Posterior cingulate gyrus (tissue), 11 donors: ENCODE measurements around the gene ETV6.
A peak's percentile ranks its signal among the peaks of the same experiment; 100 is the strongest.

Experiments
- DNase-seq, 10 donors: peaks; one replicate each; pipeline versions ENCODE4 v3.0.0 to v3.0.0-alpha.2; 2020 to 2021; ENCODE audit warnings: mixed read lengths in 3 of 10
- intact Hi-C: fragments of 100-400 bp; cut with DNase I; formaldehyde crosslinking; loops from one replicate; pipeline ENCODE4 v1.15.1; 2023

ETV6 gene

DNA sequence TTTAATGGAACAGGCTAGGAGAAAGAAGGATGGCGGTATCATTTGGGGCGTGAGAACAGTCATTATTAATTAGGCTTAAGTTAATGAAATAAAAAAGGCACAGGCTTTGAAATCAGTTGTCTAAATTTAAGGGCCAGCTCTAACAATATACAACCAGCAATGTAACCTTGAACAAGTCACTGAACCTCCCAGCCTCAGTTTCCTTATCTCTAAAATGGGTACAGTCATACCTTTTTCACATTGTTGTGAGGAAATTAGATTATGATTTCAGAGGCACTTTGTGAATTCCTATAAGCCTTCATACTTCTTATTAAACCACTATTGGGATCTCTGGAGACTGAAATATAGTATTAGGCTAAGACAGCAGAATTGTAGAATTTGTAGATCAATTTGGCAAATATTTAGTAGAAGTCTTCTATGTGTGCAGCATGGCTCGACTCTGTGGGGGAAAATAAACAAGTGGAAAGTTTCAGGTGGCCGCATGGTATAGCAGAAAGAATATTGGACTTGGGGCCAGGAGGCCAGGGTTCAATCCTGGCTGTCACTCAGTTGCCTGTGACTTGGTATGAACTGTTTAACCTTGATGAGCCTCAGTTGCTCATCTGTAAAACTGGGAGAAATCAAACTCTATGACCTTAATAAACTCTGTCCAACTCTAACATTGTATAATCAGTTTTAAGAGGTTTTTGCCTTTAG is 117.7 kb downstream of the ETV6 start:
- intact Hi-C loops = no loop called here
- no peak for DNase-seq

DNA sequence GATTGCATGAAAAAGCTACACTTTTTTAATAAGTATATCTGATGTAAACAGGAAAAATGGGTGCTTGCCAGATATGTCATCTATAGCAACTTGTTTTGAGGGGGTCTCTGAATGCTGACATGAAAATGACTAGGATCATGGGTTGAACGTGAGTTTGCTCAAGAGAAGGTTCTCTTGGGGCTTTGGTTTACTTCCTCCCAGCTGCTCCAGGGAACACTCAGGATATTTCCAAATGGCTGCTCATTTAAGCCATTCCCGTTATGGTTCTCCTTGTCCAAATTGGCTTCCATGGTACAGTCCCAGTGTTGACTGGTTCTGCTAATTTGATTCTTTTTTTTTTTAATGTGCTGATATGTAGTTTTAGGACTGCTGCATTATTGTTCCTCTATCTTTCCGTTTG is 118.3 kb downstream of the ETV6 start:
- intact Hi-C loops = no loop called here
- no peak for DNase-seq

DNA sequence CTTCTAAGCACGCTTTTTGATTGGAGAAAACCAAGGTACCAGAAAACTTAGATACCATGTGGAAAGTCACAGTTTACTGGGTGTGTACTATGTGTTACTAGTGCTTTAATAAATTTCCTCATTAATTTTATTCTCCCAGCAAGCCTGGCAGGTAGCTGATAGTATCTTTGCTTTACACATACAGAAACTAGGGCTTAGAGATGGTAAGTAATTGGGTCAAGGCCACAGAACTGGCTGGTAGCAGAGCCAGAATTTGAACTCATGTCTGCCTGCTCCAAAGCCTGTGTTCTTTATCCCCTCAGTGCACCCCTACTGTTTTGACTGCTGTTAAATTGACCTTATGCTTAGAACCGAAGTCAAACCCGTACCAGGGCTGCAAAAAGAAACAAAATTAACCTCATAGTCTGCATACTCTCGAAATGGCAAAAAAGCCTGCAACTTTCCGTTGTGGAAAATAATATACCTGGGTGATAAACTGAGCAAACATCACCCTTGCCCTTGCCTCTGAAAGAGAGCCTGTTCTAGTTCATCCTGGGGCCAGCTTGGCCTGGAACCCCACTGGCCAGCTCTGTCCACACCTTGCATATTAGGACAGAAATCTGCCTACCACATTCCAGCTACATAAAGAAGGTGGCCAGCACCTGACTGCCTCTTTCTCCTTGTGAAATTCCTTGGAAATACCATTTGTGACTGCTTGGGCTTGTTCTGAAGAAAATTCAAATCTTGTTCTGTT is 118.9 kb downstream of the ETV6 start:
- intact Hi-C loops = no loop called here
- DNase-seq = no peak

DNA sequence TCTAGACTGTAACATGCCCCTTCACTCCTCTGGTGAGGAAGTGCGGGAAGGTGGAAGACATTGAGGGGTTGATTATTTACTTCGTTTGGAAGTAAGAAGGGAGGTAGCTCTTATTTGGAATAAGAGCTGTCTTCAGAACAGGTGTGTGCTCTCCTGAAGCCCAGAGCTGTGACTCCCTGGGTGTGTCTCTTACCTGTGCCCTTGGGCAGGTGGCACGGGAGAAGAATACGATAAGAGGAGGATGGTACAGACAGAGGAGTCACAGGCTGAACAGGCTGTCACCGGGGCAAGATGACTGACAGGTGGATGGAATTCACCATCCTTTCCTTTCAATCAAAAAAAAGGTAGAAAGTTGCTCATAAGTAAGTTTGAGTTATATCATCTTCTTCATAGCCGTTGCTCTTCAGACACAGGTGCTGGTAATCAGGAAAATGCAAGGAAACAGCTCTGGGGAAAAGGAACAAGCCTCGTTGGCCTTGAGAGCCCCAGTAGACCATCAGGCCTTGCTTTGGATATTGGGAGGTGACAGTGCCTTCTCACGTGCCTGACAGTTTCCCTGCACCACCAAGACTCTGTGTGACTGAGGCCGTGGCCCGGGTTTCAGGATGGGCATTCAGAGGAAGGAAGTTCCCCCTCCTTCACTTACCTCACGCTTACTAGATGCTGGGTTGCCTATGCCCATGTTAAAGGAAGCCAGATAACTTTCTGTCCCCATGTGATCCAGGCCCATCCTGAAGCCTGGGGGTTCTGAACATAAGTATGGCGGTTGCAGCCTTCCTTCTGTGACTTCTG is 120.4 kb downstream of the ETV6 start:
- intact Hi-C loops = no loop called here
- no peak for DNase-seq

DNA sequence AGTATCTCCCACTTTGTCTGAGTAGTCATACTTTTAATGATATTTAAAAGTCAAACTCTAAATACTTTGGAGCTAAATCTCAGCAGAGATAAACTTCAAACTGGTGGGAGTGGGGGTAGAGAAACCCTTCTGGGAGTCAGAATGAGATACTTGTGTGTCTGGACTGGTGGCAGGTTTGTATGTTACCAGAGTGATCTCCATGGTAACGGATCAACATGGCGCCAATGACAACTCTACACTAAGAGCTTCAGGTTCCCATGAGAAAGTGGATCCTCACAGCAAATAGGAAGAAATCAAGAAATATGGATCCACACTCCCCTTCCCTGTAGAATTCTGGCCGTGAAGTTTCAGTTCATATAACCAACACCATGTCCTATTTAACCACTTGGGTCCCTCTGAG is 121.9 kb downstream of the ETV6 start:
- no peak for DNase-seq
- intact Hi-C loops = no loop called here

DNA sequence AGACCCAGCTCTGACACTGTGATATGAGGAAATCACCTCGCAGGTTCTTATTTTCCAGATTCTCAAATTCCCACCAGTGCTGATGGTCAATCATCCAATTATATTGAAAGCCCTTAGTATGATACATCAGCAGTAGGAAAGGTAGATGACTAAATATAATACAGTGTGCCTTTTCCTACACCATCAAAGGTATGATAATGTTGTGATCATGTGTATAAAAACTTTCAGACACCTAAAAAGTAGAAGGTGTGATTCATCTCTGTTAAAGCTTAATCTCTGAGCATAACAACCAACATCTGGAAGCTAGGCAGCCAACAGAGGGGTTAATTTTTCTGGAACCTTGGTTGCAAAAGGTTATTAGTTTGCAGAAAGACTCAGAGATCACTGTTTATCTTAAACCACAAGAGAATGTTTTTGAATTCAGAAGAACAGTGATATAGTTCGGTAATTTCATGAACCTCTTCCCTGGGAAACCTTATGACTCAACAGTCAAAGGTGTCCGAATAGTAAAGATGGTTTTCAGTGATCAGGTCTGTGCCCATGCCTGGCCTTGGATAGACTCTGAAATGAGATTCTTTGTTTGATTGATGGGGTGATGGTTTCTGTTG is 122.5 kb downstream of the ETV6 start:
- intact Hi-C loops = no loop called here
- DNase-seq = no peak

DNA sequence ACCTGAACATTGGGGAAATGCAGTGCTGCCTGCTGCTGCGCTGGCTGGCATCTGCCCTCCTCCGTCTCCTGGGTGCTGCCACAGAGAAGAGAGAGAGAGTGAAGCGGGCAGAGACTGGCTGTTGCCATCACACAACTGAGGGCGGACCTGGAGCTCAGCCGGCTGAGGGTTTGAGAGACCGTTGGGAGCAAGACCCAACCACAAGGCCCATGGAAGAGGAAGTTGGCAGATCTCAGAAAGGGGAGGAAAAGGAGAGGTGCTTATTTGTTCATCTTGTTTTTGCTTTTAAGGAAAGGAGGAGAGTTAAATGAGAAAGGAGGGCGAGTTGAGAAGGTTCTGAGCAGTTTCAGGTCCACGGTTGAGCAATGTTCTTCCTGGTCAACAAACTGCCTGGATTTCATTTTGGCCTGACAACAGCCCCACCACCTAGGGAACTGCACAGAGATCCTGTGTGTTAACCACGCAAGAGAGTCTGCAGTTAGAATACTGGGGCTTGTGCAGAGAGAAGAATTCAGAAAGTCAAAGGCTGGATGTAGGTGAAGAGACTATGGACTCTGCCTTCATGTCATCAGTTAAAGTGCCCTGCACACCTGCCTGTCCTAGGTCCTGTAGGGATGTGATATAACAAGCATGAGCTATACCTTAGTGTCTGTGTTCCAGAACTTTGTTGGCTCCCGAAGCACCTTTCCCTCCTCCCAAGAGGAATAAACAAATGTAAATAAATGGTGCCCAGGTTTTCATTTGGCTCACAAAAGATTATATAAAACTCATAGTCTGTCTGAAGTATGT is 124.6 kb downstream of the ETV6 start:
- intact Hi-C loops = no loop called here
- peak in 3 of 10 donors; percentile 22 to 81 (median 29) for DNase-seq

DNA sequence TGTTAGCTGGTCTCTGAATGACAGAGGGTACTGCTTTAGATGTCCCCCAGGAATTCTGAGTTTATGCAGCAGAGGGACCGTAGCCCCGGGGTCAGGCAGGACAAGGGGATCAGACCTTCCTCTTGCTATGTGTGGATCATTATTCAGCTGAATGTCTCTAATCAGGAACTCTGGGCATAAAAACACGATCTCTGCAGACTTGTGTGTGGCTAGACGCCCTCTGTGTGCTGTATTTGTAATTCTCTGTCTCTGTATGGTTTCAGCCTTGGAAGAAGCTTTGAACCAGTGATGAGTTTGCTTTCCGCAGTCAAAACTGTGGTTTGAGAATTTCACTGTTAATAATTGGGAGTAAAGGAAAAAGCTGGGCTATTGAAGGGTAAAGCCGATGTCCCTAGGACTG is 125.3 kb downstream of the ETV6 start:
- intact Hi-C loops = no loop called here
- no peak for DNase-seq

DNA sequence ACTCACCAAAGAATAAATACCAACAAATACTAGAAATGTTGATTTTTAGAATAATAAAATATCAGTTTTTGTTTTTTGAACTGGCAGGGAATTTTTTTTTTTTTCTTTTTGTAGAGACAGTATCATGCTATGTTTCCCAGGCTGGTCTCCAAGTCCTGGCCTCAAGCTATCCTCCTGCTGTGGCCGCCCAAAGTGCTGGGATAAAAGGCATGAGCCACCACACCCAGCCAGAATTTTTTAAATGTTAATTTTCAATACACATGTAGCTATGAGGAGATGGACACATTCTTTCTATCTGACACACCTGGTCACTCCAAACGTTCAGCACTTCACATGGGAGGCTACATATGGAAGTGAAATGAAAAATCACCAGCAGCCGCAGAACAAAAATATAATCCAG is 126.8 kb downstream of the ETV6 start:
- DNase-seq = no peak
- intact Hi-C loops = no loop called here

DNA sequence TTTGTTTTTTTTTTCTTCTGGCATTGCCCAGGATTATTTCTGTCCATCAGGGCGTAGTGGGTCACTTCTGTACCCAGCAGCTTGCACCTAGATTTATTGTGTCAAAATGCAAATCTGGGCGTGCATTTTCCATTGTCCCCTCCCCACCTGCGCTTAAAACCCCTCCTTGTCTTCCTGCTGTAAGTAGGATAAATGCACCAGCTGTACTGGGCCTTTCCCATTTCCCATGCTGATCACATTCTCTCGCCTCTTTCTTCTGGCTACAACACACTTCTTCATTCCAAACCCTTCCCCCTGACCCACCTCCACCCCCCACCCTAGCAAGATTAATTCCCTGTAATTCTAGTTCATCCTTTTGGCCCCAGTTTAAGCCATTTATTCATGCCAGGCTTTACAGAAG is 128.0 kb downstream of the ETV6 start:
- no peak for DNase-seq

DNA sequence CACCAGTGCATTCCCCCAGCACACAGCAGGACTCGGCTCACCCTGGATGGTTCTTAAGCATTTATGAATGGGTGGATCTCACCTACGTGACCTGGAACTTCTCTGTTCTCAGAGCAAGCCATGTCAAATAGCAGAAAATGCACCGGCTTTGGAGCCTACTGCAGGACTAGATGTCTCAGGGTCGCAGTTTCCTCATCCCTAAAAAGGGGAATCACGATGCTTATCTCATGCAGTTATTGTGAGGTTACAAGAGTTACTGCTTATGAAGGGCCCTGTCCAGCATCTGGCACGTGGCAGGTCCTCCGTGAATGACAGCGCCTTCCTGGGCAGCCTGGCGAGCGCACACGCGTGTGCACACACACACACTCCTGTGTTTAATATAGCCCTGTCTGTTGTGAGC is 128.5 kb downstream of the ETV6 start:
- no peak for DNase-seq
- intact Hi-C loops = no loop called here

More for the DNA sequence above, 128.0 kb downstream of the ETV6 start:
- intact Hi-C loops = no loop called here

DNA sequence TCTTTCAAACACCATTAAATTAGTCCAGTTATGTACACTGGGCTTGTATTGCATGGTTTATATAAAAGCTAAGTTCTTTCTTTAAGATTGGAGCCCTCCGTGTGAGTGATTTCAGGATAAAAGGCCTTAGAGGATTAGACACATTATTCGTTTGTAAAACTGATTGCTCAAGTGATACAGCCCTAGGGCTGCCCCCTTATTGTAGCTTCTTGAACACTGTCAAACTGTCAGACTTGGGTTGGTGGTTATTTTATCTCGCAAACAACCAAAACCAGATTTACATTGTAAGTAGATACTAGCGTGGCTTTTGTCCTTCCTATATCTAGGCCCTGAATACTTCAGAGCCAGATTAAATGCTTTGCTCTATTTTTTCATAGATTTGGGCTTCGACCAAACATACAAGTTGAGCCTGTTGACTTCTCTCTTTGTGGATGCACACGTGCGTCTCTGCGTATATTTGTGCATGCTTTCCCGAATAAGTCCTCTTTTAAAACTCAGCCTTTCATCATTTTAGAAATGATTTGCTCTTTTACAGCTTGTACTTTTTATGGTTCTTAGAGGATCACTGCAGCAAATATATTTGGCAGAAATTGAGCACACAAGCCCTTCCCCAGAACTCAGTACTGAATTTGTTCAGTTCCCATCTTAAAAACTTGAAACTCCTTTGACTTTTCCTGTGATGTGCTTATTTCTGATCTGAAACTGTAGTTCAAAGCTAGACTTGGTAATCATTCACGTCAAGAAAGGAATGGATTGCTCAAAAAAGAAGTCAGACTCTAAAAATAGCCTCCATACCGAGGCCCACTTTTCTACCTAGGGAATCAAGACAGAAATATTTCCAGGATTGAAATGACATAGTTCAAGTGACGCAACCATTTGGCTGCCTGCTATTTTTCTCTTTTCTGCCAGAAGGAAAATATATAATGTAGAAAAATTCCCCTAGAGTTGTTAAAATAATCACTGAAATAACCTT is 129.5 kb downstream of the ETV6 start:
- intact Hi-C loops = no loop called here
- DNase-seq = no peak

DNA sequence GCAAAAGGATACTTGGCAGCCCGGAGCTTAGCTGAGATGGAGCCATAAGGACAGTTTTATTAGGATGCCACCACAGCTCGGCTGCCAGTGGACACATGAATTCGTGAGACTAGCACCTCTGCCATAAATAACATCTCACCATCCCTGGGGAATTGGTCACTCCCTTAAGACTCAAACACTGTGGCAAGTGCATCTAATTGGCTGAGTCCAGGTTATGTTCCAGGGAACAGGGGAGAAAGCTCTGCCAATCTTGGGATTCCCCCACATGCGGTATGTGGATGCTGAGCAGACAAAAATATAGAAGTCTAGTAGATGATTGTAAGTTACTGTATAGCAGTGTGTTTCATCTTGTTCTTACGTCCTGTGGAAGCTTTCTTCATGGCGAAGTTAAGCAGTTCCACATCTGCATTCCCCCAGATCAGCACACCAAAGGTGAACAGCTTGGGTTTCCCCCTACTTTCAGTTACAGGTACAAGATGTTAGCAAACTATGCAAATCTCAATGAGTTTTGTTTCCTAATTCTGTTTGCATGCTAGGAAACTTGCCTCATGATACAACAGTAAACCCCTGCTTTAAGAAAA is 131.1 kb downstream of the ETV6 start:
- no peak for DNase-seq
- intact Hi-C loops = no loop called here

DNA sequence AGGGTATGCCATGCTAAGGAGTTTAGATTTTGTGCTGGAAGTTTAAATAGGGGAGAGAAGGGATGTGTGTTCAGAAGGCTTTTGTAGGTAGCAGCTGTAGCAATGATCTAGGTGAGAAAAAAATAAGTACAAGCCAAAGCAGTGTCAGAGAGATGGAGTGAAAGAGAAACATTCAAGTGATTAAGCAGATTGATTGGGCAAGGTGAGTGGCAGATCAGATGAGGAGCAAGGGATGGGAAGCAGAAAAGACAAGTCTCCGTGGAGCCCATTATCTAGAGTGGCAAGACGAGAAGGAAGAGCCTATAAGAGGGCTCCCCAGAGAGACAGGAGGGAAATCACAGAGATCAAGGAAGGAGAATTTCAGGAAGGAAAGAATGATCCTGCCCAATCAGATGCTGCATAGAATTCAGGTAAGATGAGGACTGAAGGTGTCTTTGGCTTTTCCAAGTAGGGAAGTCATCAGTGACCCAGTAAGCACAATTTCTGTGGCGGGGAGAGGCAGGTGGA is 133.5 kb downstream of the ETV6 start:
- DNase-seq = no peak
- intact Hi-C loops = no loop called here

DNA sequence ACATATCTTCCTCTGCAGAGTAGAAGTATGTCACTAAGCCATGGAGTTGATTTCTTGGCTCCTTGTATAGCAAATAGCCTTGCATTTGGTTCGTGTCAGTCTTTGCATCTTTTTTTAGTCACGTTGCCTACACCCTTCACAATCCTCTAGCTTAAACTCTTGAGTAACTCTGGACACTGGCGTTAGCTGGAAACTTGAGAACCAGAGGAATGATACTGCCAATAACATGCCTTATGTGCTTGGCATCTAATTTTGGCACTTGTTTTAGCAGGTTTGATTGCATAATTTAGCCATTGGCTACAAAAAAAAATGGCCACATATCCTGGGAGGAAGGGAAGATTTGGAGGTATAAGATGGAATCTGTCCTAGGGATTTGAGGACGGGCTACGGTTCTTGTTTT is 136.2 kb downstream of the ETV6 start:
- DNase-seq = no peak
- intact Hi-C loops = no loop called here

DNA sequence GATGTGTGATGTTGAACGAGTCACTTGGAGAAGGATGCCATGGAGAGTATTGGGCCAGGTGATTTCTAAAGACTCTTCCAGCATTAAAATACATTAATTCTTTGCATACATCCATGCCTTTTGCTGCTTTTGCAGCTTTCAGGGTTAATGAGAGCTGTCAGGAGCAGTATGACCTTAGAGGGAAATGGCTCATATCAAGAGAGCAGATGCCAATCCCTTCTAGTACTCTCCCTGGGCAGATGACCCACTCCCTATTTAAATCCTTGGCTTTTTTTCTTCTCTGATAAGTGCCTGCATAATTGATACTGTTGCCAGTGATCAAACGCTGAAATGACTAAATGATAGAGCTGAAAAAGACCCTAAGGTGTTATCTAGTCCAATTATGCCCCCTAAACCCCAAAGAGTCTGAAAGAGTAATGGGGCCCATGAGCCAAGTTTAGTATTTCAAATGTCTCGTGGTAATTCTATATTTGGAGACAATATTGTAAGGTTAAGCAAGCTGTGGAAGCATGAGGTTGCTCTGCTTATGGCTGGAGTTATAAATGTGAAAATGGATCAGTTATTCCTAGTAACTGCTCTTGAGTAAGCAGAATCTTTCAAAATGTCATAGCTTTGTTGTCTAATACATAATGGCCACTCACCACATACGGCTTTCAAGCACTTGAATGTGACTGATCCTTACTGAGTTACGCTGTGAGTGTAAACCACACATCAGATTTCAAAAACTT is 137.3 kb downstream of the ETV6 start:
- intact Hi-C loops = no loop called here
- DNase-seq = no peak

DNA sequence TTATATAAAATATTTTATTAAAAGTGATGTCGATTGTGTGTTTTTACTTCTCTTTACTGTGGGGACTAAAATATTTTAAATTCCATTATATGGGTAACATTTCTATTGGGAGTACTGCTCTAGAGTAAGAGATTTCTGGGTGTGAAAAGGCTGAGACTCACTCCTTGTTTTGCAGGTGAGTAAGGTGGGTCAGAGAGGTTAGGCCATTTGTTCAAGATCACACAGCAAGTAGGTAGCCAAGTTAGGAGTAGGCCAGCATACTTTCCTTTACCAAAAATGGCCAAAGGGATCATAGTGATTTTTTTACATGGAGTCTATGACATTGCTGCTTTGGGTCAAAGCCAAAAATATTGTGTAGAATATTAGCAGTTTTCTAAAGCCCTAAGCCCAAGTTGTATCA is 138.0 kb downstream of the ETV6 start:
- DNase-seq = no peak

More for the DNA sequence above, 138.0 kb downstream of the ETV6 start:
- intact Hi-C loops = no loop called here
